HG03521 (cell line): ENCODE measurements around the gene GYG2.
"Not testable (repeated sequence)": the region's sequence is repeated elsewhere in the genome, so short reads cannot be mapped to it uniquely, and the experiment has no call there.

Source experiments
- ATAC-seq: cut with Tn5 transposase; IDR thresholded peaks from one replicate; pipeline ENCODE4 v1.9.1; 2021; ENCODE audit warnings: mild to moderate bottlenecking, moderate library complexity; ENCODE audit not compliant: unreplicated experiment

GYG2 gene

DNA sequence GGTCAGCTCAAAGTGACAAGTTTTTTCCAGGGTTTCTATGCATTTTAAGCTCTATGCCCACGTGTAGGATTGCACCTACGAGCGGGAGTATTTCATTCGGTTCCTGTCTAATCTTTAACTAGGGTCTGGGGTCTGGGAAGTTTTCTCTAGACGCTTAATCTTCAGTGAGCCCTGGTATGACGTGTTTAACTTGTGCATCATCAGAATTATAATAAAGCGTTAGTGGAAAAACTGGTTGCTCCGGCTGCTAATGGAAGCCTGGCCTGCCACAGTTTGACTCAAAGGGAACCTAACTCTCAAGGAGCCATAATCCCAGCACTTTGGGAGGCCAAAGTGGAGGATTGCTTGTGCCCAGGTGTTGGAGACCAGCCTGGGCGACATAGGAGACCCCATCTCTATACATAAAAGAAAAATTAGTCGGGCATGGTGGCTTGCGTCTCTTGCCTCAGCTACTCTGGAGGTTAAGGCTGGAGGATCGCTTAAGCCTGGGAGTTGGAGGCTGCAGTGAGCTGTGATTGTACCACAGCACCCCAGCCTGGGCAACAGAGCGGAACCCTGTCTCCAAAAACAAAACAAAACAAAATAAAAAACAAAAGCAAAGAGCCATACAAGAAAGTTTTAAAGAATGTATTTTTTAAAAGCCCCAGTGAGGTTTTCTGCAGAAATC, 70.2 kb downstream of the GYG2 start:
- no peak for ATAC-seq

DNA sequence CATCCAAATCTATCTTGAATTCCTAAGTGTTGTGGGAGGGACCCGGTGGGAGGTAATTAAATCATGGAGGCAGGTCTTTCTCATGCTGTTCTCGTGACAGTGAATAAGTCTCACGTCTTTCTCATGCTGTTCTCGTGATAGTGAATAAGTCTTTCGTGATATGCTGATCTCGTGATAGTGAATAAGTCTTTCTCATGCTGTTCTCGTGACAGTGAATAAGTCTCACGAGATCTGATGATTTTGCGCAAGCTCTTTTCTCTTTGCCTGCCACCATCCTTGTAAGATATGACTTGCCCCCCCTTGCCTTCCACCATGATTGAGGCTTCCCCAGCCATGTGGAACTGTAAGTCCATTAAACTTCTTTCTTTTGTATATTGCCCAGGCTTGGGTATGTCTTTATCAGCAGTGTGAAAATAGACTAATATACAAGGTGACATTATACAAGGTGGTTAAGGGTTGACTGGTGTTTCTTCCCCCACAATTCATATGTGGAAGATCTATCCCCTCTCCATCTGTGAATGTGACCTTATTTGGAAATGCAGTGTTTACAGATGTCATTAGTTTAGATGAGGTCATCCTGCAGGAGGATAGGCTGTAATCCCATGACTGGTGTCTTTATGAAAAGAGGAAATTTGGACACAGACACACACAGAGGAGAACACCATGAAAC, 72.8 kb downstream of the GYG2 start:
- no peak for ATAC-seq

DNA sequence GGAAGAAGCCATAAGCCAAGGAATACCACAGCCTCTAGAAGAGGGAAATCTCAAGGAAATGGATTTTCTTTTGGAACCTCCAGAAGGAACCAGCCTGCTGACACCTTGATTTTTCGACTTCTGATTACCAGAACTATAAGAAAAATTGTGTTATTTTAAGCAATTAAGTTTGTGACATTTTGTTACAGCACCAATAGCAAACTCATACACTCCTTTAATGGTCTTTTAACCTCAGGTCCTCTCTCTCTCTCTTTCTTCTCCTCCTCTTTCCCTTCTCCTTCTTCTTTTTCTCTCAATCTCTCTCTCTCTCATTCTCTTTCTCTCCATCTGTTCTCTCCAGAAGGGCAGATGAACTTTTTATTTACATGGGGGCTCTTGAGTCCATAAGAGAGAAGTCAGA, 74.1 kb downstream of the GYG2 start:
- no peak for ATAC-seq

DNA sequence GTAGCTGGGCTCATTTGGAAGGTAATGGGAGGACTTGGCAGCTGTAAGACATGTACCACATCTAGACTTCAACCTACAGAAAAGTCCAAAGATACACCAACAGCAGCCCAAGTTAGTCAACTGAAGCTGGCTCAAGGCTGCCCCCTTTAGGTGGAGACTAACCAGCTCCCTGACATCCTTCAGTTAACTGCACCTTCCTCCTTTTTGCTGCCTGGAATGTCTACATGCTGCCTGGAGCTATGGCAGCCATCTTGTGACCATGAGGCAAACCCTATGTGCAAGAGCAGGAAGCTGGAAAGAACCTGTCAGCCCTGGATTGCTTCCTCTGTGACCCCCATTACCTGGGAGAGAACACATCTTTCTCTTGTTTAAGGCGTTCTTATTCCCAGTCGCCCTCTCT, 74.6 kb downstream of the GYG2 start:
- ATAC-seq = no peak

DNA sequence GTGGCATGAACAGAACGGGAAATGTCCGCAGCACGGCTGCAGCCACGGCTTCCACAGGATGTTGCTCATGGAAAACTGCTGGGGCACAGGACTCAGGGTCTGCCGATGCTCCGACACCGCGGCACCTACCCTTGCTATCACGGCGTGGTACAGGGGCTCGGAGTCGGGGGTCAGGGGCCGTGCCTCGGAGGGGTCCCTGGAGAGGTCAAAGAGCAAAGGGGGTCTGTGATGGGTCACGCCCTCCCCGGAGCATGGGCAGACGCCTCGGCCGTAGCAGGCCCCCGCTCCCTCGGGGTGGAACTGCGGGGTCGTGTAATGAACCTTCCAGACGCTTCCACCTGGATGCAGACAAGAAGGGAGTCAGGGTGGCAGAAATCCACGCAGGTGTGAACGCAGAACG, 78.6 kb downstream of the GYG2 start:
- ATAC-seq = no peak

DNA sequence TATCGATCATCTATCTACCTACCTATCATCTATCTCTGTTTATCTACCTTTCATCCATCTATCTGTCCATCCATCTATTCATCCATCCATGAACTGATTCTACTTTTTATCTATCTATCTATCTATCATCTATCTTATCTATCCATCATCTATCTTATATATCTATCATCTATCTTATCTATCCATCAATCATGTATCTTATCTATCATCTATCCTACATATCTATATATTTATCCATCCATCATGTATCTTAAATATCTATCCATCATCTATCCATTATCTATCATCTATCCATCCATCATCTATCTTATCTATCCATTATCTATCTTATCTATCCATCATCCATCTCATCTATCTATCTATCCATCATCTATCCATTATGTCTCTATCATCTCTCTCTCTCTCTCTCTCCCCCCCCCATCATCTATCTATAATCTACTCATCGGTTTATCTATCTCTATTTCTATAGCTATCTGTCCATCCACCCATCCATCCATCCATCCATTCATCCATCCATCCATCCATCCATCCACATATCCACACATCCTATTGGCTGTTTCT, 79.5 kb downstream of the GYG2 start:
- no peak for ATAC-seq

DNA sequence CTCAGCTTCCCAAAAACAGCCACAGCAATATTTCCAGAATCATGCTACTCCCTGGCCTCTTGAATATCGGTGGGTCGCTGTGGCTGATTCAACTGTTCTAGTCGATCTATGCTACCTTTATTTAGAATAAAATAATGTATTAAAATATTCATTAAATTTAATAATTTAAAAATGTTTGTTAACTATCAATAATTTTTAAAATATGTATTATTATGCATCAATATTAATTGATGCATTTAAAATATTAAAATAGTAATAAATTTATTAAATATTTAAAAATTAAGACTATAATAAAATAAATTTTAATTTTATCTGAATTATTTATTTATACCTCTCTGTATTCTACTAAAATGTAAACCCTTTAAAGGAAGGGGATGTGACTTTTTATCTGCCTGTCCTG, 81.4 kb downstream of the GYG2 start:
- ATAC-seq = no peak

DNA sequence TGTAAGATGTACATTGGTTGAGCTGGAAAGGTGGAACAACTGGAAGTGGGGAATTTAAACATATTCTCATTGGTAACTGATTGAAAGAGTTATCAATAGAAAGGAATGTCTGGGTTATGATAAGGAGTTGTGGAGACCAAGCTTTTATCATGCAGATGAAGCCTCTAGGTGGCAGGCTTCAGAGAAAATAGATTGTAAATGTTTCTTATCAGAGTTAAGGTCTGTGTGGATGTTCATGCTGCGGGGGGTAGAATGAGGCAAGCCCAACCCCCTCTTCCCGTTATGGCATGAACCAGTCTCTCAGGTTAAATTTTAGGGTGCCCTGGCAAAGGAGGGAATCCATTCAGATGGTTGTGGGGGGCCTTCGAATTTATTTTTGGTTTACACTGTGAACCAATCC, 84.4 kb downstream of the GYG2 start:
- ATAC-seq = no peak

DNA sequence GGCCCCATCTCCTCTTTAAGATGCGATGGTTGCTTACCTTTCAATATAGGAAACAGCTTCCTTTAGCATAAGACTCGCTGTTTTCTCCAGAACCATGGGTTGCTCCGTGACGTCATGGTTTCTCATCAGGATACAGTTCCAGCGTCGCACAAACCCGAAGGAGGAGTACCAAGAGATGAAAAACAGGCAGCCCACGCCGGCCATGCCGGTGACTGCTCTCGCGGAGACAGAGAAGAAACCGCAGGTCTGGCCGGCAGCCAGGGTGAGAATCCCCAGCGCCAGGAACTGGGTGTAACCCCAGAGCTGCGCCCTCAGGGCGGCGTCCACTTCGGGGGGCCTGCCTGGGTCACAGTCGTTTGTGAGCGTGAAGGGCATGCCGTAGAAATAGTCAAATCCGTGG, 89.0 kb downstream of the GYG2 start:
- ATAC-seq = no peak

DNA sequence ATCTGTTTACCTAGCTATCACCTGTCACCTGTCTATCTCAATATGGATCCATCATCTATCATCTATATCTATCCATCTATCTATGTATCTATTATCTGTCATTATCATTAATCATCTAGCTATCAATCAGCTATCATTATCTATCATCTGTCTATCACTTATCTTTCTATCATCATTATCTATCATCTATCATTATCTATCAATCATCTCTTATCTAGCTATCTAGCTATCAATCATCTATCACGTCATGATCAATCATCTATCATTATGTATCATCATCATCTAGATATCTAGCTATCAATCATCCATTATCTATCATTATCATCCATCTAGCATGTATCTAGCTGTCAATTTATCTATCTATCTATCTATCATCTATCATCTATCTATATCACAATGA, 92.5 kb downstream of the GYG2 start:
- no peak for ATAC-seq

DNA sequence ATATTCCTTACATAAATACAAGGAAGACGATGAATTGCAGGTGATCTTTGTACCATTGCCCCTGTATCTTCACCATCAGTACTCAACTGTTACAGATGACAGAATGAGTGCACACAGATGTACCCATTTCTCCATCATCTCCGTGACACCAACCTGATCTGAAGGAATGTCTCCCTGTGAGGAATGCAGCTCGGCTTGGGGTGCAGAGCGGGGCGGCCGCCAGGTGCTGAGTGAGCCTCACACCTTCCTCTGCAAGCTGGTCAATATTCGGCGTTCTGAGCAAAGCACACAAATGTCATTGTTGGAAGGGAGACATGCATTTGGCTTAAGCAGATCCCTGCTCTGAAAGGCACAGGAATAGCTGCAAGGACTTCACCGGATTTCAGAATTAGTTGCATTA, 93.0 kb downstream of the GYG2 start:
- no peak for ATAC-seq

DNA sequence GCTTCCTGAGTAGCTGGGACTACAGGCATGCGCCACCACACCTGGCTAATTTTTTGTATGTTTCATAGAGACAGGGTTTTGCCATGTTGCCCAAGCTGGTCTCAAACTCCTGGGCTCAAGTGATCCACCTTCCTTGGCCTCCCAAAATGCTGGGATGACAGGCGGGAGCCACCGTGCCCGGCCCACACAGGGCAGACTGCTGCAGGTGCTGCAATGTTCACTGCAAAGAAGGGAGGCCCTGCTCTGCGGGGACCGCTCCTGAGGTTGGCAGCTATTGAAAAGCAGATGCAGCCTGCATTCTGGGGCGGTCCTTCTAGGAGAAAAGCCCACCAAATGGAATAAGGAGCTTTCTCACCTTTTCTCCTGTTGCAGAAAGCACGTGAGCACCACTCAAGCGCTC, 95.4 kb downstream of the GYG2 start:
- ATAC-seq = no peak

DNA sequence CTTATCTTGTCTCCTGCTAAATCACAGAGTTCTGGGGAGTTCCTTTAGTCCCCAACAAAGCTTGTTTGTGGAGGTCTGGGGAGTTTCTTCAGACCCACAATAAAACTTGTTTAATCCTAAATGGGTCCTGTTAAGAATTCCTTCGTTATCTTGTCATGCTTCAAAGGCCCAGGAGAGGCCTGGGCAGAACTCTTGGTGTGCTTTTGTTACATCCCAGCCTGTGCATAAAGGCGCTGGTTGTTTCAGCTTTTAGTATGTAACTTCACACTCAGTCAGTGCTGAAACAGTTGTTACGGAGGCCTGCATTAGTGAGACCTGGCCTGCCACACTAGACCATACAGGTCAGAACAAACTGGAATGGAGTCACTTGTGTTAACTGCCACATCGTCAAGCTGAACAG, 97.5 kb downstream of the GYG2 start:
- not testable (repeated sequence) for ATAC-seq

DNA sequence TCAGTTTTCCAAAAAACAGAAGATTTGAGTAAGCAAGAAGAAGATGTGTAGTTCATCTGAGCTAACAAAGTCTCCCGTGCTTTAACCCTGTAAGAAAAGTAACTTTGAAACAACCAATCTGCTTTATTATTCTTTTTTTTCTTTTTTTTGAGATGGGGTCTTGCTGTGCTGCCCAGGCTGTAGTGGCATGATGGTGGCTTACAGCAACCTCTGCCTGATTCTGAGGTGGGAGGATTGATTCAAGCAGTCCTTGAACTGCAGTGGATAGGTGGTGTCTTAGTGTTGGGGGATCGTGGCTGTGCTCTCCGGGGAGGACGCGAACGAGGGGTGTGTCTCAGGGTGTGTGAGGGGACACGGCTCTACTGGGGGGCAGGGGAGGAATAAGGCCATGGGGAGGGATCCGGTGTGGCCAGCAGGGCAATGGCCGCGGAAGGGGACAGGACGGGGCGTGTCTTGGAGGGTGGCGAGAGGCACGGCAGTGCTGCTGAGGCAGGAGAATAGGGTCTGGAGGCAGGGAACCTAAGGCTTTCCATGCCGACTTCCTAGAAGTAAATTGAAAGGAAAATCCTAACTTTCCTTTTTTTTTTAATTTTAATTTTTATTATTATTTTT, 98.0 kb downstream of the GYG2 start:
- ATAC-seq = no peak

DNA sequence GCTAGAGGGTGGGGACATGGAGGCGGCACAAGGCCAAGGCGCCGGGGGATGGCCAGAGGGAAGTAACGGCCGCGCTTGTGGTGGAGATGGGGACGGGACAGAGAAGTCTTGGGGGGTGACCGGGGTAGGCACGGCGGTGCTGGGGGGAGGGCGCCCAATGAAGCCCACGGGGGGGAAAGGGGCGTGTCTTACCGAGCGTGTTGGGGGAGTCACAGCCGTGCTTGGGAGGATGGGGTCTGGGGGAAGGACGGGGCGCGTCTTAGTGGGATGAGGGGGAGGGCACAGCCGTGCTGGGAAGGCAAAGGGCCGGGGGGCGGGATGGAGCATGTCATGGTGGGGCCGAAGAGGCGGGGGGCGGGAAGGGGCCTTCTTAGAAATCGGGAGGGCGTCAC, 99.5 kb downstream of the GYG2 start:
- ATAC-seq = no peak

DNA sequence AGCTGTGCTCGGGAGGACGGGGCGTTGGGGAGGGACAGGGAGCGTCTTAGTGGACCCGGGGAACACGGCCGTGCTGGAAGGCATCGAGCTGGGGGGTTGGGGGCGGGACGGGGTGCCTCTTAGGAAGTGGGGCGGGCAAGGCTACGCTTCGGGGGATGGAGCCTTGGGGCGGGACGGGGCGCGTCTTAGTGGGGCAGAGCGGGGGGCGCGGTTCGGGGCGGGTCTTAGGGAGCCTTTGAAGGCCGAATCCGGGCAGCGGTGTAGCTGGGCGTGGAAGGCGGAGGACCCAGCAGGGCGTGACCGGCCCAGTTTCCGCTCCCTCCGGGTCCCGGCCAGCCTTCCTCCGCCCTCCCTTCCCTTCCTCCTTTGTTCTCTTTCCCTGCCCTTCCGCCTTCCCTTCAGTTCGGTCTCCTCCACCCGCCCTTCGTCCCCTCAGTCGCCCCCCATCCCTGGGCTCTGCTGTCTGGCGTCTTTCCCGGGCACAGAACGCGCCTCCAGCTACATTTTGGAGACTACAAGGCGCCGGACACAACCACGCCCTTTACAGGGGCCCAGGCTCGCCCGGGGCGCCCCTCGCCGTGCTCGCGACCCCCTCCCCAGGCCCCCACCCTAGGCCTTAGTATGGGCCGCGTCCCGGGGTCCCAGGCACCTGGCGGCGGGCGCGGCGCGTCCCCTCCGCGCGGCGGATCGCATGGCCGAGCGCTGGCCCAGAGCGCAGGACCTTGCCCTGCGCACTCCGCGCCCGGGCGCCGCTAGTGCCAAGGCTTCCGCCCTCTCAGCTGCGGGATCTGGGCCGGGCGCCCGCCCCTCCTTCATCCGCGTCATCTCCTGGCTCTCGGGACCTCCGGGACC, 100.1 kb downstream of the GYG2 start, which contains the start of gene ARSD:
TSS of gene ARSD (minus strand) at position 757 of the 852 bp plus-strand sequence. CDS start at position 693, 64 bp downstream.
- ATAC-seq = peak; percentile 90

DNA sequence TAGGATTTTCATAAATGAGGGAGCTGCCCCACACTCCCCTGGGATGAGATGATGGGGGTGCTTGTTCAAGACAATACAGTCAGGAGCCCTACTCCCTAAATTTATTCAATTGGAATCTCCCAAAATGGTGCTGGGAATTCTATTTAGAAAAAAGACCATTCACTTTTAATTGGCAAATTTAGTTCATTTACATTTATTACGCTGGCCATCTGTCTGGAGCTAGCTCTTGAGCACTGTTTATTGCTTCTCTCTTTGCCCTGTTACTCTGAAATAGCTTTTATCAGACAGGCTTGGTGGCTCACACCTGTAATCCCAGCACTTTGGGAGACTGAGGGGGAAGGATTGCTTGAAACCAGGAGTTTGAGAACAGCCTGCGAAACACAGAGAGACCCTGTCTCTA, 102.4 kb downstream of the GYG2 start:
- ATAC-seq = no peak

DNA sequence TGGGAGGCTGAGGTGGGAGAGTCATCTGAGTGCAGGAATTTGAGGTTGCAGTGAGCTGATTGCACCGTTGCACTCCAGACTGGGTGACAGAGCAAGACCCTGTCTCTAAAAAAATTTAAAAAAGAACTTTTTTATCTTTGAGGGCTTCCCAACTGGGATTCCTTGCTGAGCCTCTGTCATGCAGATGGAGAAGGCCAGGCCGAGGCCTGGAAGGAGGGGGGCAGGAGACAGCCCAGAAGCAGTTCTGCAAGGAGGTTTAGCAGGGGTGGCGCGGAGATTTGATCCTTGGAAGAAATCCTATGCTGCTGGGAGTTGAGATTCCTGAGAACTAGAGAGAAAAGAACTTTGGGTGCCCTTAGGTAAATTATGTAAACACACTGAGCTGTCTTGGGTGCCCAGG, 102.9 kb downstream of the GYG2 start:
- ATAC-seq = no peak
